Glutamatergic neuron (in vitro differentiated cells): ENCODE measurements around the gene HELB. TPM values are rescaled to one million over a fixed set of nuclear protein-coding genes. Genes with fewer than 3 reads are reported as not detected.
A peak's percentile ranks its signal among the peaks of the same experiment; 100 is the strongest.

Experiments
- DNase-seq: peaks from one replicate; pipeline ENCODE4 v3.0.0; 2022
- H3K27ac Mint-ChIP-seq: one replicate; pipeline ENCODE4 v1.8.0; 2020; ENCODE audit warnings: mild to moderate bottlenecking, mixed read lengths, inconsistent platforms; ENCODE audit not compliant: unreplicated experiment
- H3K27me3 Mint-ChIP-seq: one replicate; pipeline ENCODE4 v1.8.0; 2020; ENCODE audit warnings: mild to moderate bottlenecking, moderate library complexity, mixed read lengths, inconsistent platforms; ENCODE audit not compliant: unreplicated experiment
- H3K36me3 Mint-ChIP-seq: one replicate; pipeline ENCODE4 v1.8.0; 2020; ENCODE audit warnings: mild to moderate bottlenecking, mixed read lengths, inconsistent platforms; ENCODE audit not compliant: unreplicated experiment
- H3K4me1 Mint-ChIP-seq: one replicate; pipeline ENCODE4 v1.8.0; 2020; ENCODE audit warnings: mild to moderate bottlenecking, low read depth, mixed read lengths, inconsistent platforms; ENCODE audit not compliant: unreplicated experiment
- H3K4me3 Mint-ChIP-seq: one replicate; pipeline ENCODE4 v1.8.0; 2020; ENCODE audit warnings: mild to moderate bottlenecking, mixed read lengths, inconsistent platforms; ENCODE audit not compliant: unreplicated experiment
- H3K9me3 Mint-ChIP-seq: one replicate; pipeline ENCODE4 v1.8.0; 2020; ENCODE audit warnings: mild to moderate bottlenecking, moderate library complexity, mixed read lengths, inconsistent platforms; ENCODE audit not compliant: unreplicated experiment
- total RNA-seq: library from RNA; stranded (reverse); fragmentation: NEBNext Ultra II Directional; extraction: Animal tissue kit (Norgen Biotek cat#: 25700); gene quantifications from one replicate; pipeline ENCODE4 v1.2.1, GENCODE V29; 2021; ENCODE audit not compliant: unreplicated experiment
- TF ChIP-seq, protein P1 (sequence below): fragments of 200-600 bp; sonication (generic); IDR thresholded peaks from one replicate; pipeline ENCODE4 v1.5.0; 2021; ENCODE audit not compliant: partially characterized antibody, unreplicated experiment

The HELB gene
- total RNA-seq, 1 donor from 2014 or later, result 8.9 TPM

GRCh38 chr12:66371982-66372381, 69.7 kb downstream of the HELB start:
- TF ChIP-seq, protein P1, sequence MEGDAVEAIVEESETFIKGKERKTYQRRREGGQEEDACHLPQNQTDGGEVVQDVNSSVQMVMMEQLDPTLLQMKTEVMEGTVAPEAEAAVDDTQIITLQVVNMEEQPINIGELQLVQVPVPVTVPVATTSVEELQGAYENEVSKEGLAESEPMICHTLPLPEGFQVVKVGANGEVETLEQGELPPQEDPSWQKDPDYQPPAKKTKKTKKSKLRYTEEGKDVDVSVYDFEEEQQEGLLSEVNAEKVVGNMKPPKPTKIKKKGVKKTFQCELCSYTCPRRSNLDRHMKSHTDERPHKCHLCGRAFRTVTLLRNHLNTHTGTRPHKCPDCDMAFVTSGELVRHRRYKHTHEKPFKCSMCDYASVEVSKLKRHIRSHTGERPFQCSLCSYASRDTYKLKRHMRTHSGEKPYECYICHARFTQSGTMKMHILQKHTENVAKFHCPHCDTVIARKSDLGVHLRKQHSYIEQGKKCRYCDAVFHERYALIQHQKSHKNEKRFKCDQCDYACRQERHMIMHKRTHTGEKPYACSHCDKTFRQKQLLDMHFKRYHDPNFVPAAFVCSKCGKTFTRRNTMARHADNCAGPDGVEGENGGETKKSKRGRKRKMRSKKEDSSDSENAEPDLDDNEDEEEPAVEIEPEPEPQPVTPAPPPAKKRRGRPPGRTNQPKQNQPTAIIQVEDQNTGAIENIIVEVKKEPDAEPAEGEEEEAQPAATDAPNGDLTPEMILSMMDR, result no peak
- Mint-ChIP-seq H3K9me3 (no peaks in the 10 kb centered on the region), H3K27ac (no peak overlapping the region), H3K4me3 (no peak overlapping the region), H3K4me1 (peaks cover 9% of the 10 kb centered on the region), H3K36me3 (no peaks in the 10 kb centered on the region), H3K27me3 (no peaks in the 10 kb centered on the region)
- no peak for DNase-seq

DNA sequence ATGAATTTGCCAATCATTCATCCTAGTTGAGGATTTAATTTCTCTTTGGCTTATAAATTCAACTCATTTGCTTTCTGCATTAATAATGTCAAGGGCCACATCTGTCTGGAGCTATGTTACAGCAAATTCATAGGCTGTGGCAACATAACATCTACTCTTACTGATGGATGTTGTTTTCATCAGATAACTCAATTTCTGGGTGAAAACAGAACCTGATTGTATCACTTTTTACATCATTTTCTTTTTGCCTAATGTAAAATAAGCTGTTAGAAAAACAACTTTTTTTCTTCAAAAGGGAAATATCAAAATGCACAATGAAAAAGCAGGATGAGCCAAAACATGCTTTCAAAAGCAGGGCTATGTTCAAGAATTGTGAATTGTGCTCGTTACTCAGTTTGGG, 73.3 kb downstream of the HELB start:
- Mint-ChIP-seq H3K36me3 (no peaks in the 10 kb centered on the region), H3K4me1 (no peaks in the 10 kb centered on the region), H3K27me3 (no peaks in the 10 kb centered on the region), H3K9me3 (peaks cover 1% of the 10 kb centered on the region), H3K4me3 (no peak overlapping the region), H3K27ac (no peak overlapping the region)
- TF ChIP-seq, protein P1, result no peak
- no peak for DNase-seq

GRCh38 chr12:66379616-66380015, 77.3 kb downstream of the HELB start:
- H3K9me3 Mint-ChIP-seq, result peaks cover 1% of the 10 kb centered on the region
- no peaks in the 10 kb centered on the region for H3K36me3 Mint-ChIP-seq
- H3K4me1 Mint-ChIP-seq, result no peaks in the 10 kb centered on the region
- DNase-seq, result no peak
- no peaks in the 10 kb centered on the region for H3K27me3 Mint-ChIP-seq
- H3K27ac Mint-ChIP-seq, result no peak overlapping the region
- H3K4me3 Mint-ChIP-seq, result no peak overlapping the region
- TF ChIP-seq, protein P1, result no peak

GRCh38 chr12:66380769-66381535, 78.7 kb downstream of the HELB start:
- H3K36me3 Mint-ChIP-seq, result no peaks in the 10 kb centered on the region
- H3K4me1 Mint-ChIP-seq, result no peaks in the 10 kb centered on the region
- no peak overlapping the region for H3K4me3 Mint-ChIP-seq
- TF ChIP-seq, protein P1, result no peak
- no peaks in the 10 kb centered on the region for H3K27me3 Mint-ChIP-seq
- no peak overlapping the region for H3K27ac Mint-ChIP-seq
- H3K9me3 Mint-ChIP-seq, result peaks cover 1% of the 10 kb centered on the region
- DNase-seq, result no peak

DNA sequence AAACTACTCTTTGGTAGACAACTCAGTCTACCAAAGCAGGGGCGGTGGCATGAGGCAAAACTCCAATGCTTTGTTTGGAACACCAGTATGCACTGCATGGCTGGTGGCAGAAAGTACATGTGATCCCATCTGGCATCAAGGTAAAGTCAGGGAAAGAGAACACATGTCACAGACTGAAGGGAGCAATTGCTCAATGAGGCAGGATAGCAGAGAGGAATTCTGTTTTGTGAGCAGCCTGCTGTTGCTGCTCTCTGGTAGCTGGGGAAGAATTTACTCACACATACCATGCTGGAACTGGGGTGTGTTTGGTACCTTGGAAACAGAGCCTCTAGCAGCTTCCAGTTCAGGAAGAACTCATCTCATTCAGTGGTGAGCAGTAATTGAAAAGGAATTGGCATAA, 84.8 kb downstream of the HELB start:
- Mint-ChIP-seq H3K4me1 (peaks cover 26% of the 10 kb centered on the region), H3K27me3 (no peaks in the 10 kb centered on the region), H3K27ac (peak overlapping the region; percentile 67), H3K9me3 (peaks cover 3% of the 10 kb centered on the region), H3K4me3 (no peak overlapping the region), H3K36me3 (peaks cover 6% of the 10 kb centered on the region)
- TF ChIP-seq, protein P1, result no peak
- DNase-seq, result no peak

Other genes with a start within 250 kb of the HELB start
- 14.4 TPM for gene LLPH, start 171.7 kb upstream of the HELB start, total RNA-seq
- gene TMBIM4, start 132.5 kb upstream of the HELB start, total RNA-seq, result 26.6 TPM
- gene IRAK3, start 113.3 kb upstream of the HELB start, total RNA-seq, result 3.9 TPM